Vagina (tissue), 2 donors: ENCODE results near the gene PDE4D.

Experiments used
- POLR2A ChIP-seq, 2 donors: fragments of 450-650 bp; IDR thresholded peaks; one replicate each; pipeline ENCODE4 v1.6.1; 2017; ENCODE audit warnings: antibody characterized with exemption in 2 of 2, mild to moderate bottlenecking in 2 of 2, moderate library complexity in 2 of 2
- TF ChIP-seq, protein P1 (sequence below), 3 experiments: fragments of 450-650 bp in 2 of 3; fragments of 200-600 bp in 1 of 3; sonication (generic) in 1 of 3; IDR thresholded peaks; one replicate each; pipeline ENCODE4 v1.5.1; 2017 to 2019; ENCODE audit warnings: antibody characterized with exemption in 3 of 3, mild to moderate bottlenecking in 2 of 3, moderate library complexity in 2 of 3

DNA sequence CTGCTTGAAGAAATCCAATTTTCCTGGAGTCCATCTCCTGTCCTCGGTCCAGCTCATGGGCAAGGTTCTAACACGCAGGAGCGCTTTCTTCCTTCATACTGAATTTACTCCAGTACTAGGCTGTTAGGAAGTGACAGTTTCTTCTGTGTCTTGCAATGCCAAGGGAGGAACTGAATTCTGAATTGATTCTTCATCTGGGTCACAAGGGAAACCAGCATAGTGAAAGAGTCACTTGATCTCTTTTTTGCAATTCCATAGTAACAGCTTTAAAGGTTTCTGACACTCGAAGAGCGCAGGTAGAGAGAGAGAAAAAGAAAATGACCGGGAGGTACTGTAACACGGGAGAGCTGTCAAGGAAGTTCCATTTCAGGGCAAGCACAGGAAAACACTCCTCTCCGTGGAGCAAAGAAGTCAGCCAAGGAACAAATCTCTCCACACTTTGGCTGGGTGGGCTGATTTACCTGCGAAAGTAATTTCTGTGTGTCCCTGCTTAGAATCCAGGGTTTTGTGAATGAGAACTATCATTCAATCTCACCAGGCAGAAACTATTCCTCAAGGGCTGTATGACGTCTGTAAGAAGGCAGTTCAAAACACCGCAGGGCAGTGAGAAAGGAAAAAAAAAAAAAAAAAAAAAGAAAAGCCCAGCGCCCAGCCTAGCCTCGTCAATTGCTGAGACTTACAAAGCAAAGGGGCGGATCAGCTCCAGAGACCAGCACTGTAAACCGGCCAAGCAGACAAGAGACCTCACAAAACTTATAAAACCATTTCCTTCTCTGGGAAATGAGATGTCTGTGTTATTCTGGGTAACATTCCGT, 617.8 kb downstream of the PDE4D start:
- TF ChIP-seq, protein P1, sequence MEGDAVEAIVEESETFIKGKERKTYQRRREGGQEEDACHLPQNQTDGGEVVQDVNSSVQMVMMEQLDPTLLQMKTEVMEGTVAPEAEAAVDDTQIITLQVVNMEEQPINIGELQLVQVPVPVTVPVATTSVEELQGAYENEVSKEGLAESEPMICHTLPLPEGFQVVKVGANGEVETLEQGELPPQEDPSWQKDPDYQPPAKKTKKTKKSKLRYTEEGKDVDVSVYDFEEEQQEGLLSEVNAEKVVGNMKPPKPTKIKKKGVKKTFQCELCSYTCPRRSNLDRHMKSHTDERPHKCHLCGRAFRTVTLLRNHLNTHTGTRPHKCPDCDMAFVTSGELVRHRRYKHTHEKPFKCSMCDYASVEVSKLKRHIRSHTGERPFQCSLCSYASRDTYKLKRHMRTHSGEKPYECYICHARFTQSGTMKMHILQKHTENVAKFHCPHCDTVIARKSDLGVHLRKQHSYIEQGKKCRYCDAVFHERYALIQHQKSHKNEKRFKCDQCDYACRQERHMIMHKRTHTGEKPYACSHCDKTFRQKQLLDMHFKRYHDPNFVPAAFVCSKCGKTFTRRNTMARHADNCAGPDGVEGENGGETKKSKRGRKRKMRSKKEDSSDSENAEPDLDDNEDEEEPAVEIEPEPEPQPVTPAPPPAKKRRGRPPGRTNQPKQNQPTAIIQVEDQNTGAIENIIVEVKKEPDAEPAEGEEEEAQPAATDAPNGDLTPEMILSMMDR (IDR thresholded peaks at IDR 0.05), result no peak
- no peak for TF ChIP-seq POLR2A (IDR thresholded peaks at IDR 0.05)
